NCI-H510A treated with DMSO at 0.1 percent for 48 hours (cell line): ENCODE measurements around the gene BAHD1.

Experiments
- DNase-seq: peaks from one replicate; lab custom pipeline; 2025; lab: John Stamatoyannopoulos, UW

The BAHD1 gene

DNA sequence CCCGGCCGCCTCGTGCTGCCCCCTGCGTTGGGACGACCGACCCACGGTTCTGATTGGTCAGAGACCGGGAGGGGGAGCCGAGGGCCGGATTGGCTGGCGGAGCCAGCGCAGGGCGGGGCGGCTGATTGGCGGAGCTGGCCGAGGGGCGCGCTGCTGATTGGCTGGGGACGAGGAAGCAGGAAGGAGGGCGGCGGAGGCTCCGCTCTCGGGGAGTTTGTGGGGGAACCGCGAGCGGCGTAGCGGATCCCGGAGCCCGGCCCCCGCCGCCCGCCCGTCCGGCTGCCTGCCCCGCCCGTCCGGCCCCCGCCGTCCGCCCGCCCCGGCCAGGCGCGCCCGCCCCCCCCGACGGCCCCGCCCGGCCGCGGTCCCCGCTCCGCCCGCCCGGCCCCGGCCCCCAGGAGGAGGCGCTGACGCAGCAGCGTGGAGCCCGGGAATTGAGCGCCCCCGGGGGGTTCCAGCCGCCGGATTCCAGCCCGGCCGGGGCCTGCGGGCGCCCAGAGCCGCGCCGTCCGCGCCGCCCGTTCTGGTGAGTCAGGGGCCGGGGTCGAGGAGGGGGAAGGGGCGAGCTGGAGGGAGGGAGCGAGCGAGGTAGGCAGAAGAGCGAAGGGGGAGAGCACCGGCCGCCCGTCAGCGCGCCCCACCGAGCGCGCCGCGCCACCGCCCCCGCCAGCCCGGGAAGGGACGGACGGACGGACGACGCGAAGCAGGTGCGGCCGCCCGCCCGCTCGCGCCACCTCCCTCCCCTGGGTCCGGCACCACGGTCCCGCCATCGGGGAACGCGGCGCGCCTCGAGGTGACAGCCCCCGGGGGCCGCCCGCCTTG lies at the start of gene BAHD1:
Gene BAHD1 (plus strand): TSS at position 211 of the 822 bp plus-strand sequence. CDS start 17,512 bp downstream, outside the sequence.
- DNase-seq = peak; percentile 75

DNA sequence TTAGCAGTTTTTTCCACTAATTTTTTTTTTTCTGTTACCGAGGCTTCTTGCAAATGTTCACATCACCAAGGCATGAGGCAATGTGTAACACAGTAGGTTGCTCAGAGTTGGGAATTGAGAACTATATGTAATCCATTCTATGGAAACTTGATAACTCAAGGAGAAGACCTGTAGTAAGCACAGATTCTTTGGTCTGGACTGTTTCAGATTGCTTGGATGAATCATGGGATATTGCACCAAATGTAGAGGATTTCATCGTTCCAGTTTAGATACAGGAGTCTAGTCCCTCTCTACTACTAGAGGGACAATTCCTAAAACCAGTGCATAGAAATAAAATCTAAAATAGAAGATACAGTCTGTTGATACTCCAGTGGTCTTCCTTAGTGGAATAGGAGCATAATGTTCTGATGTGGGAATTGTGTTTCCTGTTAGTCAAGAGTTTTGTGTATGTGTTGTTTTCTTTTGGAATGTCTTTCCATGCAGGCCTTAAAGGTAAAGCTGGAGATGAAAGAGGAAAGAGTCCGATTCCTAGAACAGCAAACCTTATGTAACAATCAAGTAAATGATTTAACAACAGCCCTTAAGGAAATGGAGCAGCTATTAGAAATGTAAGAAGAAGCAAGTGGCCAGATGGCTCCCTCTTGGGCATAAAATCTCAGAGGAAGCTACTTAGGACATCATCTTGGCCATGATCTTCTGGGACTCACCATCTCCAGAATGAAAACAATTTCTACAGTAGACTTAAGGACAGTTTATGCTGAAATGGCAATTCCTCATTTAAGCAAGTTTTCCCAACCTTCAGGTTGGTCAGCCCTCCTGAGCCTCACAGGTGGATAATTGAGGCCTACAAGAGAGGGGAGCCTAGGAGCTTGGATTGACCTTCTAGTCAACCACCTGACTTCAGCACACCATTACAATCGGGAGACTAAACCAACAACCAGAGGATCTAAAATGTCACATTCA lies 47.5 kb upstream of the BAHD1 start:
- DNase-seq = no peak

DNA sequence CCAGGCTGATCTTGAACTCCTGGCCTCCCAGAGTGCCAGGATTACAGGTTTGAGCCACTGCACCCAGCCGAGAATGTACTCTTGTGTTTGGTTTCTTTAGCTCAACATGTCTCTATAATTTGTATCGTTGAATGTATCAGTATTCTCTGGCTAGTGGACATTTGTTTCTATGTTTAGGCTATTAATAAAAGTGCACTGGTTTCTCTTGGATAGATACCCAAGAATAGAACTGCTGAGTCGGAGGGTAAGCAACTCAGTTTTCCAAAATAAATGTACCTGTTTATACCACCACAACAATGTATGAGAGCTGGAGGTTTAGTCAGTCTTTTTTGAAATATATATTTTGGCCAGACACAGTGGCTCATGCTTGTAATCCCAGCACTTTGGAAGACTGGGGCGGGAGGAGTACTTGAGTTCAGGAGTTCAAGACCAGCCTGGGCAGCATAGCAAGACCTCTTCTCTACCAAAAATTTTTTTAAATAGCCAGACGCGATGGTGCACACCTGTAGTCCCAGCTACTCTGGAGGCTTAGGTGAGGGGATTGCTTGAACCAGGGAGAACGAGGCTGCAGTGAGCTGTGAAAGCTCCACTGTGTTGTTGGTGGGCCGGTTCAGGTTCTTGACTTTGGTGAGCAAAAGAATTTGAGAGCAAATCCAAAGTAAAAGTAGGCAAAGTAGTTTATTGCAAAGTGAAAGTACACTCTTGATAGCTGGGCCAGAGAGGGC lies 42.9 kb upstream of the BAHD1 start:
- DNase-seq = no peak

DNA sequence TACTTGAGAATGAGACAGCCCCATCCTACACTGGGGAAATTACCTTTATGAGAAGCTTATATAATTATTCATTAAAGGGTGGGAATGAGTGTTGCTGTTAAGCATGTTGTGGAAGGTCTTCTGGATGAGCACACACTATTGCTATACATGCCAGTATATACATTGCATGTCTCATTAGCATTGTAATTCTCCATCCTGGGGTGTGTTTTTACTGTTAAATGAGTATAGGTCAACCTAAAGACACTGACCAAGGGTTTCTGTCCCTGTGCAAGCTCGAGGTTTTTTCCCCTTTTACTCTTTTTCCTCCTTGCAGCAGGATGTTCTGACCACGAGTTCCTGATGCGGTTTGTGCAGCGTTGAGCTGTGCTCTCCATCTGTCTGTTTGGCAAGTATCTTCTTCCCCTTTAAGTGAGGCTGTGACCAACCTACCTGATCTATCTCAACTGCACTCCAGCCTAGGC lies 42.3 kb upstream of the BAHD1 start:
- no peak for DNase-seq

DNA sequence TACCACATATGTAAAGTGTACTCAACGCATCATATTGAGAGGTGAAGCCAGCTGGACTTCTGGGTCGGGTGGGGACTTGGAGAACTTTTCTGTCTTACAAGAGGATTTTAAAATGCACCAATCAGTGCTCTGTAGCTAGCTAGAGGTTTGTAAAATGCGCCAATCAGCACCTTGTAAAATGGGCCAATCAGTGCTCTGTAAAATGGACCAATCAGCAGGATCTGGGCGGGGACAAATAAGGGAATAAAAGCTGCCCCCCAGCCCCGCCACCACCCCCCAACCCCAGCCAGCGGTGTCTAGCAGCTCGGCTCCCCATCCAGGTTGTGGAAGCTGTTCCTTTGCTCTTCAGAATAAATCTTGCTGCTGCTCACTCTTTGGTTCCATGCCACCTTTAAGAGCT lies 41.4 kb upstream of the BAHD1 start:
- no peak for DNase-seq

DNA sequence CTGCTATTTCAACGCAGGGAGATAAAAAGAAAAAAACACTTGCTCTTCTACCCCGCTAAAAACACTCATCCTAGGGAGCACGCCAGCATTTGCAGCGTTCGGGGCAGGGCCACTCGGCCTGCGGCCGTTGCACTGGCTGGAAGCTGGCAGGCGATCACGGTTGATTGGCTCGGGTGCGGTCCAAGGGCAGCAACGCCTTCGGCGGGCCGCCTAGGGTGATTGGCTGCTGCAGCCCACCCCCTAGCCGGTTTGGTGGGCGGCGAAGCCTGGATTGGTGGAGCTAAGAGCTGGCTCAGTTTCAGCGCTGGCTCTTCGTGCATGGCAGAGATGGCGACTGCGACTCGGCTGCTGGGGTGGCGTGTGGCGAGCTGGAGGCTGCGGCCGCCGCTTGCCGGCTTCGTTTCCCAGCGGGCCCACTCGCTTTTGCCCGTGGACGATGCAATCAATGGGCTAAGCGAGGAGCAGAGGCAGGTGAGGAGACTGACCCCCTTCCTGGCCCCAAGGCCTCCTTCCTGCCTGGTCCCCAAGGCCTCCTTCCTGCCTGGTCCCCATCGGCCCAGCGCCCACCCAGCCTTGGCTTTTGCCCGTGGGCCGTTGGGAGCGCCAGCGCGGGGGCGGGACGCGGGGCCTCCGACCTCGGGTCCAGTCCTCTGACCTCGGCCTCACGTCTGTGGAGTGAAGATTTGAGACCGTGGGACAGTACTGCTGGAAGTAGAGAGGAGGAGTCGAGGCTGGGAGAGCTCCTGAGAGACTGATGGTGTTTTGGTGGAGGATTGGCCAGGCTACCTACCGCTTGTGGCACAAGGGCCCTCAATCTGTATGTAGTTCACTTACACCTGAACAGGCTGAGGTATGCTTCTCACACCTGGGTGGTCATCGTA lies 35.0 kb upstream of the BAHD1 start, which contains the start of gene IVD:
Gene IVD (plus strand): TSS at position 295 of the 881 bp plus-strand sequence. CDS start 33 bp downstream, at position 328.
- DNase-seq = peak; percentile 84

DNA sequence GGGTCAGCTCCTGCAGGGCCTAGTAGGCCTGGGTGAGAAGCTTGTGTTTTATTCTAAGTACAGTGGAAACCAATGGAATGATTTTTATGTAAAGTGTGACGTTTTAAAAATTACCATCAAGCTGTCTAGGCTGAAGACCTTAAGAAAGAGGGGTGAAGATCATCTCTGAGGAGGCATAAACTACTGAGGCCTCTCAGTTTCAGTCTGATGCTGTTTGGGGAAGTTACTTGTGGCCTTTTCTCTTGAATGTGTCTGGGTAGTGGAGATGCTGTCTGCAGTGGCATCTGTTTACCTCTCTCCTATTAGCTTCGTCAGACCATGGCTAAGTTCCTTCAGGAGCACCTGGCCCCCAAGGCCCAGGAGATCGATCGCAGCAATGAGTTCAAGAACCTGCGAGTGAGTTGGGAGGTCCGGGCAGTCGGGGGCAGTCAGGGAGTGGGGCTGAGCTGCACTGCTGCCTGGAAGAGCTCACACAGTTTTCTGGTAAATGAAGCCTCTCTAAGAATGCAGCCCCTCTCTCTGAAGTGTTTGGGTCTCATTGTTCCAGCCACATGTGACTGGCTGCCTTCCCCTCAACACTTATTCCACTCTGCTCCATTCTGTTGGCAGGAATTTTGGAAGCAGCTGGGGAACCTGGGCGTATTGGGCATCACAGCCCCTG lies 33.3 kb upstream of the BAHD1 start:
- DNase-seq = no peak

DNA sequence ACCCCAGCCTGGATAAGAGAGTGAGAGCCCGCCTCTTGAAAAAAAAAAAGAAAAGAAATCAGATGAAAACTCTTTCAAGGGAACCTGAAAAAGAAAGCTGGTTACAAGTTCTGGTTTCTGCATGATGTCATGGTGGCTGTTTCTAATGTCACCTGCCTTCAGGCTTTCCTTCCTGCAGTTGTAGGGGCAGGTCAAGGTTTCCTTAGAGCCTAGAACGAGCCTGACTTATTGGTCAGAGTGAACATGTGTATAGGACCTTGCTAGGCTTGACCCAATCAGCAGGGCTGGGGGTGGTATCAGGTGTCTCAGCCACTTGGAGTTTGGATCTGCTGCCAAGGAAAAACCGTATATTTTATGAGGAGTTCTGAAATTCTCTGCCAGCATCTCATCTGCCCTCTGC lies 31.4 kb upstream of the BAHD1 start:
- DNase-seq = no peak

DNA sequence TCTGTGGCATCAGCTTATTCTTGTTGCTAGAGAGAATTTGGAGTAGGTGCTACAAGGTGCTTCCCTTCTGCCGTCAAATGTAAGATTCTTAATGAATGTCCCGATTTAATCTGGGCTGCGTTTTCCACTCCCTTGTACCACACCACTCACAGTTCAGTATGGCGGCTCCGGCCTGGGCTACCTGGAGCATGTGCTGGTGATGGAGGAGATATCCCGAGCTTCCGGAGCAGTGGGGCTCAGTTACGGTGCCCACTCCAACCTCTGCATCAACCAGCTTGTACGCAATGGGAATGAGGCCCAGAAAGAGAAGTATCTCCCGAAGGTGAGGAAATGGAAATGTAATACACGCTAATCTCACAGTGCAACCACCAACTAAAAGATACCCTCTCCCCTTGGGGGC lies 30.3 kb upstream of the BAHD1 start:
- DNase-seq = no peak

DNA sequence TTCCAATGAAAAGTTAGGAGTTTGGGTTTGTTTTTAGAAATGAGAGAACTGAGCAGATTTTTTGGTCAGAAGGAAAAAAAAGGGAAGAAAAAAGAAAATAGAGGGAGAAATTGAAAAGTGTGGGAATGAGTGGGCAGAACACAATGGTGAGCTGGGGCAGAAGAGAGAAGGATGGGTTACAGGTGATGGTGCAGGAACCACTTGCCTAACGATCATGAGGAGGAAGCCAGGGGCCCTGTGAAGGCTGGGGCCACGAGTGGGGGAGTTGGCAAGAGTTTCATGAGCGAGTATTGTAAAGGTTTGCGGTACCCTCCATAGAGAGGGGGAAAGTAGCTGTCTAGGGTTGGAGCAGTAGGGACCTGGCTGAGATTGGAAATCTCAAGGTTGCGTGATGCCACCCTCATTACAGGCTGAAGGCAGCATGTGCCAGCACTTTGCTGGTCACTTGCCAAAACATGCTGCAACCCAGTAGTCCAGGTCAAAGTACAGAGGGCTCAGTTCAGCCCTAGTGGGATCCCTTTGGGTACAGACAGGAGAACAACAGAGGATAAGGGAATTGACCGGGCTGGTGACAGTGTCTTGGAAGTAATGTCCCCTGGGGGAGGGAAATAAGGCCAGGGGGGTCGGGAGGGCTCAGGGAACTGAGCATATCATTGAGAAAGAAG lies 28.5 kb upstream of the BAHD1 start:
- DNase-seq = no peak

DNA sequence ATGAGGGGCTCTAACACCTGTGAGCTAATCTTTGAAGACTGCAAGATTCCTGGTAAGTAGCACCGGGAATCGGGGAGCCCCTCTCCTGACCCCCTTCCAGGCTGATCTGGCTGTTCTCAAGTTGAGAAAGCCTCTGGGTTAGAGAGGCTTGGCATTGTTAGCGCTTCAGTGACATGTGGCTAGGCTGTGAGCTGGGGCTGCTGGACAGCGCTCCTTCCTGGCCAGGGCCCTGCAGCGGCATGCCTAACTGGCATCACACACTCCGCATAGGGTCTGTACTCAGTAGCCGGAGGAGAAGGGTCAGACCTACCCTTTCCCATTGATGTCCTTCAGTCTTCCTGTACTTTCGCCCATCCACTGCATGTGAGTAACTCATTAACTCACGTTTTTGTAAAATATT lies 27.7 kb upstream of the BAHD1 start:
- DNase-seq = no peak

DNA sequence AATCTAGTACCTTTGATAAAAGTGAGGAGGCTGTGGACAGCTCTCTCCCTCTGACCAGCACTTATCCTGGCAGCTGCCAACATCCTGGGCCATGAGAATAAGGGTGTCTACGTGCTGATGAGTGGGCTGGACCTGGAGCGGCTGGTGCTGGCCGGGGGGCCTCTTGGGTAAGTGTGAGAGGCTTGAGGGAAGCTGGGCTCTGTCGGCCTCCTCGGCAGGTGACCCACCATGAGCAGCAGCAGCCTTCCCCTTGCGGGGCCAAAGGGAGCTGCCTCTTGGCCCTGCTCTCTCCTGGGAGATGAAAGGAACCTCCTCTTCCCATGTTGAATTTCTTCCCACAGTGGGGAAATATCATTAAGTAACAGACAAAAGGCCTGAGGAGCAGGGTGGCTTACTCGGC lies 25.9 kb upstream of the BAHD1 start:
- no peak for DNase-seq

DNA sequence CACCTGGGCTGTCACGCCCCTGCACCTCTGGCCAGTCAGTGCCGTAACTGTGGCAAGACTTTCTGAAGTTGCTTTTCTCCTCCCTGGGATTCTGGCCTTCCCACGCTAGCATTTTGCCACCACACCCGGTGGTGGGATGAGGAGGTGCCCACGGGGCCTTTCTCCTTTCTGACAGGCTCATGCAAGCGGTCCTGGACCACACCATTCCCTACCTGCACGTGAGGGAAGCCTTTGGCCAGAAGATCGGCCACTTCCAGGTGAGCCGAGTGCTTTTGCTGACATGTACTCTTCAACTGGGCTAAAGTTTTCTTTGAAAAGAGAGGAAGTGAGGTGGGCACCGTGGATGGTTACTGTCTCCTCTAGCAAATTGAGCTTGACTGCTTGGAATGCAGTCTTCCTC lies 25.5 kb upstream of the BAHD1 start:
- DNase-seq = no peak

DNA sequence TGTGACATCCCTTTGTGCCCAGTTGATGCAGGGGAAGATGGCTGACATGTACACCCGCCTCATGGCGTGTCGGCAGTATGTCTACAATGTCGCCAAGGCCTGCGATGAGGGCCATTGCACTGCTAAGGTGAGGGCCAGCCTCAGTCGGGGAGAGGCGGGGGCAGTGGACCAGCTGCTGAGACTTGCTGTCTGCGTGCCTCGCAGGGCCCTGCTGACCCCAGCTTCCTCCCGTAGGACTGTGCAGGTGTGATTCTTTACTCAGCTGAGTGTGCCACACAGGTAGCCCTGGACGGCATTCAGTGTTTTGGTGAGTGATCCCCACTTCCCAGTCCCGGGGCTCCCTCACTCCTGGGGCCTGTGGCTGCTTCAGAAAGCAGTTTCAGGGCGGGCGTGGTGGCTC lies 24.7 kb upstream of the BAHD1 start:
- no peak for DNase-seq

DNA sequence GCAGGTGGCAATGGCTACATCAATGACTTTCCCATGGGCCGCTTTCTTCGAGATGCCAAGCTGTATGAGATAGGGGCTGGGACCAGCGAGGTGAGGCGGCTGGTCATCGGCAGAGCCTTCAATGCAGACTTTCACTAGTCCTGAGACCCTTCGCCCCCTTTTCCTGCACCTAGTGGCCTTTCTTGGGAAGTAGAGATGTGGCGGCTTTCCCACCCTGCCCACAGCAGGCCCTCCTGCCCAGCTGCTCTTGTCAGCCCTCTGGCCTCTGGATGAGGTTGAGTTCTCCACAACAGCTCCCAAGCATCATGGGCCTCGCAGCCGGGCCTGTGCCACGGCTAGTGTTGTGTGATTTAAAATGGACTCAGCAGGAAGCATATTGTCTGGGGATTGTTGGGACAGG lies 22.6 kb upstream of the BAHD1 start:
- DNase-seq = no peak

DNA sequence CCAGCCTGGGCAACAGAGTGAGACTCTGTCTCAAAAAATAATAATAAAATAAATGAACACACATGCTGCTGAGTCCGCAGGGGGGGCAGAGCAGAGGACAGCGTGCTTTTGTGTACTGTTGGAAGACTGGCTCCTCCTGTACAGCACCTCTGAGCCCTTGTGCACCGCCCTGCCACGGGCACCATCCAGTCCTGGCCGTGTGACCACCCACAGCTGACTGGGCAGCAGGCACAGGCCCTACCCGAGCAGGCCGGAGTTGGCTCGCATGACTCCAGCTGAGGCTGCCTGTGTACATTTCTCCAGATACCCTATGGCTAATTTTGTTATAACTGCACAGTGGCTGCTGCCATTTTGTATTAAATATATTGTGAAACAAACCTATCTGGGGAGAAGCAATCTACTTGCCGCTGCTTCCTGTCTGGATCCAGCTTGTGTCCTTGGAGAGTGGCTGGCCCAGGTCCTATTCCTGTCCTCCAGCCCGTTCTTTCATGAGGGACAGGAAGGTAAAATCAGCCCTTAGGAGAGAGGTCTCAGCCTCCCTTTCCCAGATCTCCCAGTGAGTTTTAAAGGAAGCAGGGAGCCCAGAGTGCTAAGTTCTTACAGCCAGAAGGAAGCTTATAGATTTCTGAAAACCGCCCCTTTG lies 20.6 kb upstream of the BAHD1 start:
- DNase-seq = no peak

DNA sequence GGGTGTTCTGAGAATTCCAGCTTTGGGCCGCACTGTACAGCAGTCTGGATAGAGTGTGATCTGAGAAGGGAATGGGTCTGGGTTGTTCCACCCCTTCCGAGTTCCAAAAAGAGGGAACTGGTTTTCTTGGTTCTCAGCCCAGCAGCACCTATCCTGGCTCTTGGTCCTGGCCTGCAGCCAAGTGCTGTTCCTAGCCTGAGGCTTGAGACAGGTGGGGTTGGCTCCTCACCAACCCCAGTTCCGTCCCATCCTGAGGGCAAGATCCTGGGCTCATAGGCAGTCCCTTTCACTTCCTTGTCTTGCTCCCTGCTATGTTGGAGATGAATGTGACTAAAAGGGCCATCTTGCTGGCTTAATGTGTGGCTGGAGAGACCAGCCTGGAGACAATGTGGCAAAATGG lies 20.0 kb upstream of the BAHD1 start:
- DNase-seq = no peak

DNA sequence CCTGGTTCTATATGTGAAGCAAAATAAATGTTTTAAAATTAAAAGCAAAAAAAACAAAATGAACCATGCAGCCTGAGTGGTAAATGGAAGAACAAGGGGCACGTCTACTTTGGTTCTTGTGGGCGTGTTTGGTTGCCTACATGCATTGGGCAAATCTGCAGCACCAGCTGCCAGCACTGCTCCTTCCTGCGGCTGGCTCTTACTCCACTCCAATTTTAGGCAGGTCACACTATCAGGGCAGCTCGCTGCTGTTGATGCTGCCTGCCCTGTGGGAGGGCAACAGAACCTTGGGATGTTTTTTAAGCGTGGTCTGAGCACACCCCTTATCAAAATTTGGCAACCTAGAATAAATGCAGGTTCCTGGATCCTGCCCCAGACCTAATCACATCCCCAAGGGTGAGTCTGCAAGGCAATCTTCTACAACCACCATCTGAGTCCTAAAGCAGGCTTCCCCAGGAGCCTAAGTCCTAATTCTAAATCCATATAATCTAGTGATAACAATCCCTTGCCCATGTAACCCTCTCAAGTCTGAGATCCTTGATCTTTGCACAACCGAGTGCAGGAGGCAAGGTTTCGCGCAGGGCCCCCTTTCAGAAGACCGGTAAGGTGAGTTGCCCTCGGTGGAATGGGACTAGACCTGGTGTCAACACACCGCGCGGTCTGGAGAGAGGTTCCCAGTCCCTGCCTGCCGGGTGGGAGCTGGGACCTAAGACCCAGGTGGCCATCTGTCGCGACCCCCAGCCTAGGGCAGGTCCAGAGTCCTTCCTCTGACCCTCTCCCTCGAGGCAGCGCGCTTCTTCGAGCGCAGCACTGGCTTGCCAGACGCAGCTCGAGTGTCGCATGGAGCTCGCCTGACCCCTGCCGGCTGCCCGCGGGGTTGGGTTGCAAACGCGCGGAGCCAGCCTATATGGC lies 19.3 kb upstream of the BAHD1 start:
- peak; percentile 40 for DNase-seq
